IPS-18c (cell line): ENCODE measurements around the gene MND1.

Source experiments
- H3K4me3 ChIP-seq: 2 replicates; pipeline ENCODE4 v1.7.0; 2013; ENCODE audit warnings: low read depth, mild to moderate bottlenecking, low read length, moderate library complexity; ENCODE audit not compliant: insufficient read depth
- H3K9me3 ChIP-seq: one replicate; pipeline ENCODE4 v1.6.1; 2013; ENCODE audit warnings: mild to moderate bottlenecking, low read length, moderate library complexity; ENCODE audit not compliant: control insufficient read depth, insufficient read depth

The MND1 gene, protein sequence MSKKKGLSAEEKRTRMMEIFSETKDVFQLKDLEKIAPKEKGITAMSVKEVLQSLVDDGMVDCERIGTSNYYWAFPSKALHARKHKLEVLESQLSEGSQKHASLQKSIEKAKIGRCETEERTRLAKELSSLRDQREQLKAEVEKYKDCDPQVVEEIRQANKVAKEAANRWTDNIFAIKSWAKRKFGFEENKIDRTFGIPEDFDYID

DNA sequence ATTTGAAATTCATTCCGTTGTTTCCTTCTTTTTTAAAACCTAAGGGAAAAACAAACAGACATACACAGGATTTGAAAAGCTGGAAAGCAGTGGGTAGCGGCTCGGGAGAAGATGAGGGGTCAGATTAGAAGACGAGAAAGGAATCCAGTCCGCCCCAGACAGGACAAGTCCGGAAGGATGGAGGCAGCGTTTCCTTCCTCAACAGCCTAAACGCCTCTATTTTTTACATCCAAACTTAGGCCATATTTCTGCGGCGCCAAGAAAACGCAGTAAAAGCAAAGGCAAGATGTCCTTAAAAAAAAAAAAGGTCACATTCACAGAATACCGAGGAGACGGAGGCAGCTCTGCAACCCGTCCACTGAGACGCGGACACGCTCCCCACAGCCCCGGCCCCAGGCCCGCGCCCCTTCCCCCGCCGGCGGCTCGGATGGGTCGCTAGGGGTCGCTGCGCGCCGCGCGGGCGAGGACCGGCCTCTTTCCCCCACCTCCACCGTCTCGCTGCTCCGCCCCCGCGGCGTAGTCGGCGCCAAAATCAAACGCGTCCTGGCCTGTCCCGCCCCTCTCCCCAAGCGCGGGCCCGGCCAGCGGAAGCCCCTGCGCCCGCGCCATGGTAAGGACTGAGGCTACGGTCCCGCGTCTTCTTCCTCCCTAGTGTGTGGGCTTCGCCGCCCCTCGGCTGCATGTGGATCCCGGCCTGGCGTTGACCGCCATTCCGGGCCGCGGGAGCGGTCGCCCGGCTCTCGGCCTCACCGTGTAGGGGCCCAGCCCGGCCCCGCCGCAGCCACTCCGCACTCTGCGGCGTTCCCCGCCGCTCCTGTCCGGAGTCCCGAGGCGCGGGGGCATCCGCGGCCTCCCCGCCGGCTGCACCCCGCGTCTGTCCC lies at the start of gene MND1:
TSS of gene MND1 (plus strand) at position 558 of the 881 bp plus-strand sequence. CDS start at position 608, 50 bp downstream.
- peak within 1 kb of the TSS; percentile 84 for H3K4me3 ChIP-seq
- H3K9me3 ChIP-seq = no peaks in the 10 kb centered on the region

DNA sequence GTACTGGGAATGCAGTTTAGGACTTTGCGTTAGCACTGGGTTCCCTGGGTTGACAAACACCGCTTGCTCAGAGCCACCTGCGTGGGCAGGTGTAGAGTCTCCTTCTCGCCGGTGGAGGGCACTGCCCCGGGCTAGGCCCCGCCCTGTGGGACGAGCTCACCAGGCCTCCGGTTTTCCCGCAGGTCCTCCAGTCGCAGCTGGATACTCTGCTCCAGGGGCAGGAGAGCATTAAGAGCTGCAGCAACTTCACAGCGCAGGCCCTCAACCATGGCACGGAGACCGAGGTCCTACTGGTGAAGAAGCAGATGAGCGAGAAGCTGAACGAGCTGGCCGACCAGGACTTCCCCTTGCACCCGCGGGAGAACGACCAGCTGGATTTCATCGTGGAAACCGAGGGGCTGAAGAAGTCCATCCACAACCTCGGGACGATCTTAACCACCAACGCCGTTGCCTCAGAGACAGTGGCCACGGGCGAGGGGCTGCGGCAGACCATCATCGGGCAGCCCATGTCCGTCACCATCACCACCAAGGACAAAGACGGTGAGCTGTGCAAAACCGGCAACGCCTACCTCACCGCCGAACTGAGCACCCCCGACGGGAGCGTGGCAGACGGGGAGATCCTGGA lies 49.2 kb upstream of the MND1 start:
- Histone ChIP-seq H3K4me3 (no peak overlapping the region), H3K9me3 (peaks cover 4% of the 10 kb centered on the region)

DNA sequence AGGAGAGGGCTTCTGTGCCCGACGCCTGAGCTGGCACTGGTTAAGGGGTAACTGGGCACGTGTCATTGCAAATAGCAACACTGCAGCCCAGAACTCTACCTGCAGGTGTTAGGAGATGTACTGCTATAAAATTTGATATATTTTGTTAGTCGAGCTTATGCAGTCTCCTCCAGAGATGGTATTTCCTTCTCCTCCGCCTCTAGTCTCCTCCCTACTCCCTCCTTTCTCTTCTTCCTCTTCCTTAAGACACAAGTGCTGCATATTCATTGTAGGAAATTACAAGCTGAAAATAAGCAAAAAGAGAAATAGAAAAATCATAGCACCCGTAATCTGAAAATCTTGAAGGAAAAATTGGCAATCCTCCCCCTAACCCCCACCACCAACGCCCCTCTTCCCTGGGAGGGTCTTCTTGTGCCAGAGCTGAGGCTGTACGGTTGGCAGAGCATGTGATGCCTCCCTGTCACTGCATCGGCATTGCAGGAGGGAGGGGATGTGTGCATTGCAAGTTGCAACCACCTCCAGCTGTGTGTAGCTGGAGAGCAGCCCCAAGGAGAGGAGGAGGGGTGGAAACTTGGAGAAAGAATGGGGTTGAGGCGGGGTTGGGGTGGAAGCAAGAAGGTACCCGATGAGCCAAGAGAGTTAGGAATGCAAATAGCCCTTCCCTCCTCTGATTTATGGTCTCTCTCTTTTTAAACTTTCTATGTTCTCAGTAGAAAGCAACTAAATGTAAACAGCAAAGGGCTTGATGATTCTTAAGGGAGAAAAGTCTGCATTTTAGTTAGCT lies 48.3 kb upstream of the MND1 start:
- Histone ChIP-seq H3K4me3 (no peak overlapping the region), H3K9me3 (peaks cover 4% of the 10 kb centered on the region)

DNA sequence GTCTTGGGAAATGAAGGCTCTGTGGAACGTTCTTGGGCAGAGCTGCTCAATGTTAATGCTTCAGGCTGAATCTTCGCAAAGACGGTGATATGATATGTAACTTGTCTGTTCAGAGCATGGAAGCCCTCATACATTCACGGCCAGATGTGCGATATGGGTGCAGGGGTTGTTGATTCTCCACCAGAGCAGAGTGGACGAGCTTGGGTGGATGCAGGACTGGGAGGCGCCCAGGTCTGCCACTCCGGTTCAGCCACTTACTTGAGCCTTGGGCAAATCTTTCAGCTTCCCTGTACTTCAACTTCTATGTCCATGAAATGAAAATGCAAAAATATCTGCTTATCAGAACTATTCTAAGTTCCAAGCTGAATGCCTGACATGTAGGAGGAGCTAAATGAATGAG lies 47.4 kb upstream of the MND1 start:
- no peak overlapping the region for H3K4me3 ChIP-seq
- peaks cover 4% of the 10 kb centered on the region for H3K9me3 ChIP-seq

DNA sequence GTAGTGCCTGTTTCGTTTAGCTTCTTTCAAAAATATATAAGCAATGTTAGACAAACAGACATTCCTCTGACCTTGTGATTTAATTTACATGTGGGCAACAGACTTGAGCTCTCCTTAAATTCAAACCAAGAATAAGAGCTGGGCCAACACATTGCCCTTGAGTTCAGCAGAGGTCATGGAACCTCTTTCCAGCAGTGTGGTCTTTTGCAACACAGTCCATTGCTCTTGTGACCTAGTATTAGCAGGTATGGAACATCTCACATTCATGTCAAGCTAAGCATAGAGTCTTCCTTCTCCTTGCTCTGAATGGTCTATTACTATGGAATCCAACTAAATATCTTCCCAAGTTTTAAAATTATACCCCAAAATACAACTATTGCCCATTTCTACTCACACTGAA lies 33.7 kb upstream of the MND1 start:
- Histone ChIP-seq H3K9me3 (no peaks in the 10 kb centered on the region), H3K4me3 (no peak overlapping the region)

DNA sequence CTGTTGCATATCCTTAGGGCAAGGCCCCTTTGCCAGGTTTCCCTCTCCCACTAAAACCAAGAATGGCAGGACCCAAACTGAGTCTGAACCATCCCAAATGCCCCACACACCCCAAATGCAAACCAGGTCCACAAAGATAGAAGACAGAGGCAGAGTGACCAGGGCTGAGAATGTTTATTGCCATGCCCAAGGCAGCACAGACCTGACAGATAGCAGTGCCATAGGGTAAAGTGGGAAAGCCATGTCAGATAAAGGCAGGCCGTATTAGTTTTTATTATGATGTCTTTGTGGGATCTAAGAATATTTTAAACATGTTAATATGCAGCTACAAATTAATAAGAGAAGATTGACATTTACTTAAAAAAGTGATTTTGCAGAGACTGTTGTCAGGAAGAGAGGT lies 29.6 kb upstream of the MND1 start:
- no peaks in the 10 kb centered on the region for H3K9me3 ChIP-seq

DNA sequence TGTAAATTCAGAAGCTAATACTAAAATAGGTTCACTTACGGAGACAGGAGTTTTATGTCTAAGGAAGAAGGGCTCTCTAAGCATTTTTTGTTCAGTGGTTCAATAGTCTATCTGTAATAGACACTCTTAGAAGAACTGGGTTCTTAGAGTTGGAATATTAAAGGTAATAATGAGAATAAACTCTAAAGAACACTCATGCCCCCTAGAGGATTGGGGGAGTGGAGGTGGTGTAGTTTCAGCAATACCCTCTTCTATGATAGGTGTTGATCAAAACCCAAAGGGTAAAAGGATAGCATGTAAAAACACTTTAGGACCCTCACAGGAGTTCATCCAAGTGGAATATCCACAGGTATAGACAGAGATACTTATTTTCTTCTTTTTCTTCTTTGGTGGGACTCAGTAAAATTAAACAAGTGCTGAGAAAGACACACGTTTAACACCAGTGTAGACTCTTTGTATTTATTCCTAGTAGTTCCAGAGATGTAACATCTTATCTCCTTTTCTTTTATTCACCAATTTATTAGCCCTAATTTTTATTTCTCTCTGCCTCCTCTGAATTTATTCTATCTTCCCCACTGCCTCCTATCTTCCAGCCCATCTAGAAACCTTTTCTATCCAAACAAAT lies 25.7 kb upstream of the MND1 start:
- no peaks in the 10 kb centered on the region for H3K9me3 ChIP-seq
- no peak overlapping the region for H3K4me3 ChIP-seq

More for the DNA sequence above, 29.6 kb upstream of the MND1 start:
- H3K4me3 ChIP-seq = no peak overlapping the region

DNA sequence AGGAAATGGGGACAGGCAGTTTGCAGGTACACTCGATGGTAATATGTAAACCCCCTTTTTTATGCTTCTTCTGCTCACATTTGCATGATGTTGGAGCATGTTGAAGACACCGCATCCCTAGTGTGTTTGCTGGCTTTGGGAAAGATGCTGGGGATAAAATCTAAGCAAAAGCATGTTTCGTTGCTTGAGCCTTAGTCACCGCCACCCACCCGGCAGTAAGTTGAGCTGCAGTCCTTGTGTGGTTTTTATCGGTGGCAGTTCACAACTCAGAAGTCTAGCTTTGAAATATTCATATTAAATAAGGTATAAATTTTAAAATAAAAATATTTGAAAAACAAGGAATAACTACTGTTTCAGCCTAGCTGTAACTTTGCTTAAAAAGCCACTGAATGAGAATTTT lies 21.7 kb upstream of the MND1 start:
- Histone ChIP-seq H3K9me3 (no peaks in the 10 kb centered on the region), H3K4me3 (no peak overlapping the region)

DNA sequence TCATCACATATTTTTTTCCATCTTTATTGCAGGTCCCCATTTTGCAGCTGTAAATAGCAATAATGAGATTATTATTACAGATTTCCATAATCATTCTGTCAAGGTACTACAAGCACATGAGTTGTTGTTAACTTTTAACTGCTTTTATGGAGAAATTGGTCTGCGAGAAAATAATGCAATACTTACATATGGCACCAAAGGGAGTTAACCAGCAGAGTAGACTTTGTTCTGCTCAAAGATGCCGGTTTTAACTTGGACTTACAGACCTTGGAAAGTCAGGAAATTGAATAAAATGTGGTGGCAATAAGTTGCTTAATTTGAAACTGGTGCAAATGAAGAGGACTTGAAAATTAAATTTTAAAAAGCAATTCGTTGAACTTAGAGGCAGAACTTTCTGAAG lies 20.4 kb upstream of the MND1 start:
- Histone ChIP-seq H3K9me3 (no peaks in the 10 kb centered on the region), H3K4me3 (no peak overlapping the region)

DNA sequence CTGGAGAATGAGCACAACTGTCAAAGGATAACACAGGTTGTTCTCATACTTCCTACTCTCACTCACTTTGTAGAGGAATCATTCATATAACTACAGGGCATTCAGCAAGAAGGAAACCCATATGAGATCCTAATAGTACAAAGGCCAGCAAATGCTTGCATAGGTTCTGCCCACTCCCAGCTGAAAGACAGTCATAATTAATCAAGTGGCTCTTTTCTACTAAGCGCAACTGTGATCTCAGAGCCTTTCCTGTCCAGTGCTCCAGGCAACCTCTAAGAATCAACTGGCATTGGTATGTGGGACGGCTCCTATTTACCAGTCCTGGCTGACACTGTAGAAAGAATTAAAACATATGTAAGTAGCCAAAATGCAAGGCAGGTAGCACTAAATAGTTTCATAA lies 18.9 kb upstream of the MND1 start:
- Histone ChIP-seq H3K4me3 (no peak overlapping the region), H3K9me3 (no peaks in the 10 kb centered on the region)

DNA sequence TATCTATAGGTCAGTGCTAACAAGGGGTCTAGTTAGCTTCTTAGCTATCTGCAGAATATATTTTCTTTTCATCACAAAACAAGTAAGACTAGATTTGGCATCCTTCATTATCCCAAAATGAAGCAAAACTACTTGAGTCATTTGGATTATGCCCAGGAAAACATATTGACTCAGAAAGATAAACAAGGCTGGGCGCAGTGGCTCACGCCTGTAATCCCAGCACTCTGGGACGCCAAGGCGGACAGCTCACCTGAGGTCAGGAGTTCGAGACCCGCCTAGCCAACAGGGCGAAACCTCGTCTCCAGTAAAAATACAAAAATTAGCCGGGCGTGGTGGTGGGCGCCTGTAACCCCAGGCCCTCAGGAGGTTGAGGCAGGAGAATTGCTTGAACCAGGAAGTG lies 18.0 kb upstream of the MND1 start:
- H3K4me3 ChIP-seq = no peak overlapping the region
- H3K9me3 ChIP-seq = no peaks in the 10 kb centered on the region

DNA sequence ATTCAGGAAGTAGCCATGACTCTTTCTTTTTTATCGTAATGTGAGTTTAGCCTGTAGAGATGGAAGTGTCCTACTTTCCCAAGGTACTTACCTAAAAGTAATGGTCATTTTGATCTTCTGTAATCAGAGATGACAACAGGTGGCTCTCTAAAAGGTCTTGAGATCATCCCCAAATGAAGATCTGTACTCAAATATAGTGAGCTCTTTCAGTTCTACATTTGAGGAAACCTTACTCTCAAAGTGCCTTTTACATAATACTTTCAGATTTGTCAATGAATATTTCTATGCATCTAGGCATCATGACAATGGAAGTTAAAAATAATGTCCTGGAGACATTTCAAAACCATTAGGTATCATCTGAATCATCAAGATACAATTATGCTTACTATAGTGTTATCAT lies 17.2 kb upstream of the MND1 start:
- Histone ChIP-seq H3K4me3 (no peak overlapping the region), H3K9me3 (no peaks in the 10 kb centered on the region)

DNA sequence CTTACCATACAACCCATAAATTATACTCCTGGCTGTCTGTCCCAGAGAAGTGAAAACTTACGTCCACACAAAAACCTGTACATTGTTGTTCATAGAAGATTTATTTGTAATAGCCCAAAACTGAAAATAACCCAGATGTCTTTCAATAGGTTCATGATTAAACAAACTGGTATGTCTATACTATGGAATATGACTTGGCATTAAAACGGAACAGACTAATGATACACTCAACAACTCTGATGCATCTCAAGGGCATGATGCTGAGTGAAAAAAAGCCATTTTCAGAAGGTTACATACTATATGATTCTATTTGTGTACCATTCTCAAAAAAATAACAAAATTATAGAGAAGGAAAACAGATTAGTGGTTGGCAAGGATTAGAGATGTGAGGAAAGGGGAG lies 11.6 kb upstream of the MND1 start:
- H3K4me3 ChIP-seq = no peak overlapping the region
- no peaks in the 10 kb centered on the region for H3K9me3 ChIP-seq

DNA sequence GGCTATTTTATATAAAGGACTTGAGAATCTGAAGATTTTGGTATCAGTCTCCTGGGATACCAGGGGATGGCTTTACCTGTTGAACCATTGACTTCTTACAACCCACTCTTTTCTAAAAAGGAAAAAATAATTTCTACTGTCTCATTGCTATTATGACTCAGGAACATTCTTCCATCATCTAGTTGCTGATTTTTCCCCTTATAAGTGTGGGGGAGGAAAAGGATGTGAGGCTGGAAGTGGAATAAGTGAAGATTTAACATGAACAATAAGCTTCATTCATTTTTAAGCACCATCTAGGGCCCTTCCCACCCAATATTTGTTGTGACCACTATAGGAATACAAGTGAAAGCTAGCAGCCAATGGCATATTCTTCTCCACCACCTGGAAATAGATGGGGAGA lies 10.6 kb upstream of the MND1 start:
- Histone ChIP-seq H3K4me3 (no peak overlapping the region), H3K9me3 (no peaks in the 10 kb centered on the region)

DNA sequence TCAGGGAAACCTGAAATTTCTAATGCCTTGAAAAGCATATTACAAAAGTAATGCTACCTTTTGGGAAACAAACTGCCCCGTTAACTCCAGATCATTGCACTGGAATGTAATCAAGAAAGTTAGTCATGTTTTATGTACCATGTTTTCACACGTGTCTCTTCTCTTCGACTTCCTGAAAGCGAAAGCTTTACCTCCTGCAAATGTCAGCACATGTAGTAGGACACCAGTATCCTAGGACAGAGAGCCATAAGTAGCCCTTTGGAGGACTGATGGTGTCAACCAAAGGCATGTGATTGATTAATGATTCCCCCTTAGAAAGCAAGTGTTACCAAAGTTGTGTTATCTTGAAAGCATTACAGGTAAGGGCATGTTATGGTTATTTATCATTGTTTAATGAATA lies 8.8 kb upstream of the MND1 start:
- H3K9me3 ChIP-seq = no peaks in the 10 kb centered on the region
- no peak overlapping the region for H3K4me3 ChIP-seq

DNA sequence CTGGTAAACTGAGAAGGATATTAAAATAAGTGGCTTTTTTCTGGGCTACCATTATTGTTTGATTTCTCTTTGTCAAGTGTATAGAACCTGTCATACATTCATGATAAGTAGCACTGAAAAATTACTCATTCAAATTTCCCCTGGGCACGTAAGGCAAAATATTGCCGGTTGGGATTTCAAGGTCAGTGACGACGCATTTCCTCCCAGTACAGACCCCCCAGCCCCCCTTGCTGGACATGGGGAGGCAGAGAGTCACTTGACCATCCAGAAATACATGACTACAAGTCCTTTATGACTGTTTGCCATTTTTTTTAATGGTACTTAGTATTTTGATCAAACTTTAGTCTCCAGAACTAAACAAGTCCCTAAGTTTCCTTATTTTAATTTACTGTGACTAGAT lies 6.8 kb upstream of the MND1 start:
- Histone ChIP-seq H3K9me3 (no peaks in the 10 kb centered on the region), H3K4me3 (no peak overlapping the region)

DNA sequence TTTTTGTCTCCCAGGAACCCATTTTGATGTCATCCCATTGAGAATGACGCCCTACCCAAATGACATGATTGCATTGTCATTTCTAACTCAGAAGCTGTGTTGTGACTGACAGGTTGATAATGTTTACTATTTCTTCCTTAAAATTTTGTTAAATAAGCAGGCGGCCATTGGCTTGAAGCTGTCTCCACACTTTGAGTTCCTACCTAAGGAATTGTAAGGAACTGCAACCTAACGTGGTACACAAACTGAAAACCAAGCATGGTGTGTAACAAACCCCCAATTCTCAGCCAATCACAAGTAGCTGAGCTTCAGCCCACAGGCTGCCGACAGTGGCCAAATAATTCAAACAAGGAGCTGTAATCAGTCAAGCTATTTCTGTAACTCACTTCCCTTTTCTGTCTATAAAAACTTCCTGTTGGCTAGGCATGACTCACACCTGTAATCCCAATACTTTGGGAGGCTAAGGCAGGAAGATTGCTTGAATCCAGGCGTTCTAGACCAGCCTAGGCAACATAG lies 2.9 kb upstream of the MND1 start:
- H3K4me3 ChIP-seq = no peak overlapping the region

More for the DNA sequence above, 2.9 kb upstream of the MND1 start:
- no peaks in the 10 kb centered on the region for H3K9me3 ChIP-seq
